ENCODE results near the gene CAMSAP1.

The CAMSAP1 gene

GRCh38 chr9:135885100-135885853, 22.1 kb downstream of the CAMSAP1 start:
- Mint-ChIP-seq H3K27ac (peak overlapping the region in 1 of 3 experiments; percentile 8), H3K4me1 (peaks cover 56% of the 10 kb centered on the region), H3K27me3 (ENCODE audit: low read depth) (peaks cover under 1% of the 10 kb centered on the region)

DNA sequence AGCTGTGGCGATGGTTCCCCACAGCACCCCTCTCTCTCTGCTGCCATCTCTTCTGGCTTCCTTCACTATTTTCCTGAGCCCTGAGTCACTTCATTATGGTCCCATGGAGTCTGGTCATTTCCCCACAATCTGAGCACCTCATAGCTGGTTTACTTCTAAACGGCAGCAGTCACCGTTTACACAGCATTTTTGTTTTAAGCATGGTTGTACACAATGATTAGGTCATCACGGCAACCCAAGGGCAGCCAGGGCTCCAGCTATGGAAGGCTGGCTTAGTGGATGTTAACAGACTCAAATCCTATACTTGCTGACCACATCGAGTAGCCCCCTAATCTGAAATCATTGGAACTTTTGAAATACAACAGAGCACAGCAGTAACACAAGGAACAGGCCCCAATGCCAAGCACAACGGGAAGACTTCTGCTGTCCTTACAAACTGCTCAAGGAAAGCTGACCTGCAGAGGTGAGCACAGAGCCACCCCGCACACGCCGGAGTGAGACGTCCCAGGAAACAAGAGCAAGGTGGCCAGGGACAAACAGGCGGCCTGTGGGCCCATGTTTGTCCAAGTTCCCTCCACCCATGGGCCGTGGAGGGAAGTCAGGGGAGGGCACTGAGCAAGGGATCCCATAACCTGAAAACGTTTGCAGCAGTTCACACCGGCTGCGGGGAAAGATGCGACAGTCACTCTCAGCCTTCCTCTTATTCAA, 22.9 kb downstream of the CAMSAP1 start:
- no peaks in the 10 kb centered on the region for H3K27me3 Mint-ChIP-seq (ENCODE audit: low read depth)

More at GRCh38 chr9:135885100-135885853, 22.1 kb downstream of the CAMSAP1 start:
- Mint-ChIP-seq H3K4me3 (no peak overlapping the region), H3K9me3 (no peaks in the 10 kb centered on the region), H3K36me3 (ENCODE audit: low read depth) (peaks cover 10% of the 10 kb centered on the region)
- no peak for TF ChIP-seq CTCF (IDR thresholded peaks at IDR 0.05; ENCODE audit: unreplicated experiment in 3 of 3)

DNA sequence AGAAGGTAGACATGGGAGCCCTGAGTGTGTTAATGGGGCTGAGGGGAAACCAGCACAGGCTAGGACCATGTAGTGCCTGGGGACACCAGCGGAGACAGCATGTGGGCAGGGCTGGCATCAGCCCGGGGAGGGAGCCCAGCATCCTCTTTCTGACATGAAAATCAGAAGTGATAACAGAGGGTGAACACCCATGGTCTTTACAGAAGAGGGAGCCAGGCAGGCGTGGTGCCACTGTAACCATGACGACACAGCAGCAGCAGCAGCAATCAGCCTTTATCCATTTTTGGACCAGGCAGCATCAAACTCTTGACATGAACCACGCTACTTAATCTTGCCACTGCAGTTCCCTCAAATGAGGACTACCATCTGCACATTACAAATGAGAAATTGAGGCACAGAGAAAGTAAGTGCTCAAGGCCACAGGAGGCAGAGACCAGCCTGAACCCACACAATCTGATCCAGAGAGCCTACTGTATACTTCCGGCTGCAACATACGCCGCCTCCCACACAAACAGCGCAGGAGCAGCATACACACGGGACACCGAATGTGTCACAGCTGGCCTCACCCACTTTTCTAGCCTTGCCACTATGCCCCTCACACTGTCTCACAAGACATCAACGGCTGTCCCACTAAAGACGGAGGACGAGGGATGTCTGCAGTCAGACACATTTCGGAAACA, 23.8 kb downstream of the CAMSAP1 start:
- no peak overlapping the region for H3K4me3 Mint-ChIP-seq
- H3K27ac Mint-ChIP-seq, result no peak overlapping the region
- H3K27me3 Mint-ChIP-seq (ENCODE audit: low read depth), result no peaks in the 10 kb centered on the region
- H3K36me3 Mint-ChIP-seq (ENCODE audit: low read depth), result peaks cover 10% of the 10 kb centered on the region
- peaks cover 59% of the 10 kb centered on the region for H3K4me1 Mint-ChIP-seq
- no peaks in the 10 kb centered on the region for H3K9me3 Mint-ChIP-seq
- TF ChIP-seq CTCF (IDR thresholded peaks at IDR 0.05; ENCODE audit: unreplicated experiment in 3 of 3), result no peak

More for the DNA sequence above, 22.9 kb downstream of the CAMSAP1 start:
- TF ChIP-seq CTCF (IDR thresholded peaks at IDR 0.05; ENCODE audit: unreplicated experiment in 3 of 3), result no peak
- no peaks in the 10 kb centered on the region for H3K9me3 Mint-ChIP-seq
- peaks cover 55% of the 10 kb centered on the region for H3K4me1 Mint-ChIP-seq
- peaks cover 10% of the 10 kb centered on the region for H3K36me3 Mint-ChIP-seq (ENCODE audit: low read depth)
- peak overlapping the region in 1 of 3 experiments; percentile 8 for H3K27ac Mint-ChIP-seq
- H3K4me3 Mint-ChIP-seq, result no peak overlapping the region

GRCh38 chr9:135882011-135882410, 25.3 kb downstream of the CAMSAP1 start:
- peaks cover 11% of the 10 kb centered on the region for H3K36me3 Mint-ChIP-seq (ENCODE audit: low read depth)
- no peak overlapping the region for H3K27ac Mint-ChIP-seq
- peaks cover 60% of the 10 kb centered on the region for H3K4me1 Mint-ChIP-seq
- no peak overlapping the region for H3K4me3 Mint-ChIP-seq
- H3K27me3 Mint-ChIP-seq (ENCODE audit: low read depth), result no peaks in the 10 kb centered on the region
- no peaks in the 10 kb centered on the region for H3K9me3 Mint-ChIP-seq
- TF ChIP-seq CTCF (IDR thresholded peaks at IDR 0.05; ENCODE audit: unreplicated experiment in 3 of 3), result no peak

DNA sequence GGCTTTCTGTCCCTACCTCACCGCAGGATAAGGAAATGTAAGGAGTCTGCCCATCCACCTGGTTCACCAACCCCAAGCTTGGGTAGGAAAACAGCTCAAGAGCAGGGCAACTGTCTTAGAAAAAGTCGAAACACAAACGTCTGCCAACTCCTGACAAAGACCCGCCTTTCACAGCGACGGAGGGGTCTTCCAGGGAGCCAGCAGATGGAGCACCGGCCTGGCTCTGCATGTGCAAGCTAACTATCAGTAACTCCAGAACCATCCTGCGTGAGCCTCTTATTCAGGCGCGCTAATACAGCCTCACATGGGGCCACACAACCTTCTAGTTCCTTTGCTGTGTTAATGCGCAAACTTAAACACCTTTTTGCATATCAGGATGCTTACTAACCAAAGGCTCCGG, 26.9 kb downstream of the CAMSAP1 start:
- Mint-ChIP-seq H3K27ac (no peak overlapping the region), H3K27me3 (ENCODE audit: low read depth) (no peaks in the 10 kb centered on the region)

More for the DNA sequence above, 26.9 kb downstream of the CAMSAP1 start:
- Mint-ChIP-seq H3K36me3 (ENCODE audit: low read depth) (peaks cover 16% of the 10 kb centered on the region), H3K4me1 (peaks cover 49% of the 10 kb centered on the region), H3K4me3 (no peak overlapping the region), H3K9me3 (no peaks in the 10 kb centered on the region)
- TF ChIP-seq CTCF (IDR thresholded peaks at IDR 0.05; ENCODE audit: unreplicated experiment in 3 of 3), result no peak
